Dedifferentiated amniotic fluid mesenchymal stem cell (primary cell): ENCODE results near the gene IDH3A.

Experiments
- DNase-seq: peaks from one replicate; pipeline ENCODE4 v3.0.0-alpha.2; 2016; ENCODE audit errors: extremely low spot score

IDH3A gene

GRCh38 chr15:78149068-78149804 is at the start of gene IDH3A:
TSS of gene IDH3A (plus strand) at chr15:78149362. CDS start at chr15:78149404, 42 bp downstream.
- DNase-seq: peak; percentile 97

GRCh38 chr15:78100886-78101285 is 48.3 kb upstream of the IDH3A start:
- no peak for DNase-seq

- no peak for DNase-seq
Observed at GRCh38 chr15:78101423-78102105, 47.6 kb upstream of the IDH3A start.

GRCh38 chr15:78102211-78102610 is 47.0 kb upstream of the IDH3A start:
- no peak for DNase-seq

GRCh38 chr15:78102741-78103140 is 46.4 kb upstream of the IDH3A start:
- DNase-seq: no peak

- no peak for DNase-seq
Observed at GRCh38 chr15:78103406-78104118, 45.6 kb upstream of the IDH3A start.

- no peak for DNase-seq
Observed at GRCh38 chr15:78104119-78104479, 45.1 kb upstream of the IDH3A start.

- no peak for DNase-seq
Observed at GRCh38 chr15:78104566-78105475, 44.3 kb upstream of the IDH3A start.

GRCh38 chr15:78105476-78106241 is 43.5 kb upstream of the IDH3A start:
- no peak for DNase-seq

GRCh38 chr15:78107471-78107870 is 41.7 kb upstream of the IDH3A start:
- no peak for DNase-seq

- DNase-seq: peak; percentile 80
Observed at GRCh38 chr15:78108300-78109084, 40.7 kb upstream of the IDH3A start.

- DNase-seq: no peak
Observed at GRCh38 chr15:78109156-78109555, 40.0 kb upstream of the IDH3A start.

- no peak for DNase-seq
Observed at GRCh38 chr15:78110096-78110495, 39.1 kb upstream of the IDH3A start.

- no peak for DNase-seq
Observed at GRCh38 chr15:78110916-78111475, 38.2 kb upstream of the IDH3A start.

GRCh38 chr15:78111788-78112187 is 37.4 kb upstream of the IDH3A start:
- no peak for DNase-seq

- no peak for DNase-seq
Observed at GRCh38 chr15:78112551-78112950, 36.6 kb upstream of the IDH3A start.

- DNase-seq: no peak
Observed at GRCh38 chr15:78120523-78120922, 28.6 kb upstream of the IDH3A start.

GRCh38 chr15:78125267-78125666 is 23.9 kb upstream of the IDH3A start:
- no peak for DNase-seq

GRCh38 chr15:78127882-78128281 is 21.3 kb upstream of the IDH3A start:
- DNase-seq: no peak
